HG03025 (cell line): ENCODE measurements around the gene LDLRAD4.

ENCODE experiments used
- ATAC-seq: cut with Tn5 transposase; IDR thresholded peaks from one replicate; pipeline ENCODE4 v1.9.1; 2021; ENCODE audit warnings: mild to moderate bottlenecking, moderate library complexity; ENCODE audit not compliant: unreplicated experiment, low FRiP score

The LDLRAD4 gene

DNA sequence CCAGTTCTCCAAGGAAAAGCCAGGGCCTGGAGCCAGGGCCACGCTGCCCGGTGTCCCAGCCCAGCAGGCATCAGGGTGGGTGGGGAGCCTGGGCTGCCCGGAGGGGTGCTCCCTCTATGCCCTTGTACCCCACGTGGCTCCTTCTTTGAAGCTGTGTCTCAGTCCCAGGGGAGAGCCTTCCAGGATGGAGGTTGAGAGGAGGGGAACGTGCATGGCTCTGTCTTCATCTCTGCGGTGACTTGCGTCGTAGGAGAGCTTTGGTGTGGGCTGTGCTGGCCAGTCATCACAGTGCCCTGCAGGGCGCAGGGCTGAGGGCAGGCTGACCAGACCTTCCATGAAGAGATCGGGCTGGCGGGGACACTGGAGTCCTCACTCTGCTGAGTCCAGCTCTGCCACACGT, 197.2 kb downstream of the LDLRAD4 start:
- ATAC-seq: no peak

DNA sequence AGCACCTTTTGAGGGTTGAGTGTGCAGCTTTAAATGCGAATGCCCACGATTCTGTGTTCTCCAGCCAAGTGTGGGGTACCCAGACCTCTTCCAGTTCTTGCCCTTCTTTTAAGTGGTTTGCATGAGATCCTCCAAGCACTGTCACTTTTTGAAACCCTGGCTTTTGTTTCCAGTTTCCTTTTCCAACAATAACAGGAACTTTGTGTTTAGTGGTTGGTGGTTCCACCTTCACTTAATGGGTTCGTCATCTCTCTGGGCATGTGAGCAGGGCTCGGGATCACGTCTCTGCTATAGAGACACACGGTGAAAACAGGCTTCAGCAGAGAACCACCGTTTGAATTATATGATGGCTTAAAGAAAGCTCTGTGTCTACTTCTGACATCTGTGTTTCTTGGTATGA, 197.6 kb downstream of the LDLRAD4 start:
- no peak for ATAC-seq

DNA sequence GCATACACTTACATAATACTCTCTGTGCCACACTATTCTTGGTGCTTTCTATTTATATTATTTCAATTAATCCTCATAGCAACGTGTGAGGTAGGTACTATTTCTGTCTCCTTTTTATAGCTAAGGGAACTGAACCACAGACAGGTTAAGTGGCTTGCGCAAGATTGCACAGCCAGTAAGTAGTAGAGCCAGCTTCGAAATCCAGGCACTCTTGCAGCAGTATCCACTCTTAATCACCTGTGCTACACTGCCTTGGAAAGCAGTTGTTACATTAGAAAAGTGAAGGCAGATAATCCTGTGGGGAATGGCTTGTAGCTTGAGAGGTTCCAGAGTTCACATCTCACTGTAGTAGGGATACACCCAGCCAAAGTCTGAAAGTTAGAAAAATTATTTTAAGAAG, 198.3 kb downstream of the LDLRAD4 start:
- no peak for ATAC-seq

DNA sequence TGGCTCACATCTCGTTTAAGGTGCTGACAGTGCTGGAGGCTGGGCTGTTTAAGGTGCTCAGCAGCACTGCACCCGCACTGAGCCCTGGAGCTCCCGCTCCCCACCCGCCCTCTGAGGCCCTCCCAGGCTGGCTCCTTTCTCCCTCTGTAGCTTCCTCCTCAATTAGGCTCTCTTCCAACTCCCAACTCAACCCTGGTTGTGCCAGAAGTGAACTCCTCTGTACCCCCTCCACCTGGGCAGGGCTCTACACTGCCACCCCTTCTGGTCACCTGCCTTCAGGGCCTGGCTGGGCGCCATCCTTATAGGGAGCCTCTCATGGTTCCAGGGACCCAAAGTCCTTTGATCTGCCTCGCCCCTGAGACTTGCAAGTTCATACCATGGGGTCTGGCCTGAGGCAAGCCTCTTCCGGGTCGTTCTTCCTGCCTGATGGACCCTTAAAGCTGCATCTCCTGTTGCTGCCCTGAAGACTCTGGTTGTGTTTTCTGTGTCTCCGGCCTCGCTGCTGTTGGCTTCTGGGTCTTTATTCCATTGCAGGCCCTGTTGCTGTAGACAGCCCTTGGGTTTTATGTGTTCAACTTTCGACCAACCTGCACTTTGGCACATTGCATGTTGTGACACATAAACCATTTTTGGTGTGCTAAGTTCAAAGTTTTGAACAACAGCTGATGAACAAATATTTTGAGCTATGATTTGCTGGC, 199.6 kb downstream of the LDLRAD4 start:
- no peak for ATAC-seq

DNA sequence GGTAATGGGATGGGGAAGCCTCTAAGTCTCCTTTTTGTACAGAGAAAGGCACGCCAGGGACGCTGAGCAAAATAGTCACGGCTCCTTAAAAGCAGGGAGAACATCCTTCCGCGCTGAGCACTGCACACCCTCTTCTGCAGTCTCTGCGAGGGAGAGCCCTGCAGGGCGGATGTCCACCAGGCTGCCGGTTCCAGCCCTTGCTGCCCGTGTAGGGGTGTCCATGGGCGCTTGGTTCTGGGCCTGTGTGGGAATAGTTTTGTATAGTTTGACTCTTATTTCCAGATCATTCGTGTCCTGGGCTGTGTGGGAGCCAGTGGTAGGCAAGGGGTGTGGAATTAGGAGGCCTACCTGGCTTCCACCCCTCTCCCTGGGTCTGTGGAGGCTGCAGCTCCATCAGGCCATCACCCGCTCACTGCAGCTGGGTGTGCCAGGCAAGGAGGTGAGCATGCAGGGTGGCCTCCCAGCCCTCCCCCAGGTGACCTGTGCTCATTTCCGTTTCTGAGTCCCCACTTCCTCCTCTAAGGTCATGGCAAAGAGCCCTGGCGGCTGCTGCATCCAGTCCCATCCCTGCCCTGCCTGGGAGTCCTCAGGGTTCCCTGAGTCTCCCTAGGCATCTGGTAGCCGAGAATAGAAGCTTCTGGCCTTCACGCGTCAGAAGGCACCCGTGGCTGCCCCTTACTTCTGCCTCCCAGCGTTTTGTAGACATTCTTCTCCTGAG, 202.6 kb downstream of the LDLRAD4 start:
- no peak for ATAC-seq

DNA sequence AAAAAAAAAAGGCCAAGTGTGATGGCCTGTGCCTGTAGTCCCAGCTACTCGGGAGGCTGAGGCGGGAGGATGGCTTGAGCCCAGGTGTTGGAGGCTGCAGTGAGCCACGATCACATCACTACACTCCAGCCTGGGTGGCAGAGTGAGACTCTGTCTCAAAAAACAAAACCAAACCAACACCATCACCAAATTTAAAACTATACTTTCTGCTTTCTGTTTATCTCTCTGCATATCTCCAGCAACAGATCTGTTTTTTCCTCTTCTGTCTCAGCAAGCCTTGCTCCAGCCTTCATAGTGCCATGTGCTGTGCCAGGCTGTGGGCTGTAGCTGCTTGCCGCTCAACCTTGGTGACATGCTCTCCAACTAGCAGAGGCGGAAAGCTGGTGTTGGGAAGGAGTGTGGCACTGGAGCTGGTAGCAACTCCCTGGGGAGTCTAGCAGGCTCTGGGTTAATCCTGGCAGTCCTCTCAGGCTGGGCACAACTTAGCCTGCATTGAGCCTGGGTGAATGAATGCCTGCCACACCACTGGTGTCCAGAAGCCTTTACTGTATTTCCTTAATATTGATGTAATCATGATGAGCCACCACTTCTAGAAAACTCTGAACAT, 204.1 kb downstream of the LDLRAD4 start:
- ATAC-seq: no peak

DNA sequence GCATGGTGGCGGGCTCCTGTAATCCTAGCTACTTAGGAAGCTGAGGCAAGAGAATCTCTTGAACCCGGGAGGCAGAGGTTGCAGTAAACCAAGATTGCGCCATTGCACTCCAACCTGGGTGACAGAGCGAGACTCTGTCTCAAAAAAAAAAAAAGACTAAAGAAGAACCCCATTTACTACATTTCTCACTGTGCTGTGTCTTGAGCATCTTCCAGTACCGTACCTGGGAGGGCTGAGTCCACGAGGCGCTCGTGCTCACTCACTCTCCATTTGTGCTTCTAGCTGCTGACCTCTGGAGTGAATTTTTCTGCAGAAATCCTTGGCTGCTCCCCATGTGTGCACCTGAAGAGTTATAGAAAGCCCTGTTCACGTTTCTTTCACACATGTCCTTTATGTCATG, 204.8 kb downstream of the LDLRAD4 start:
- ATAC-seq: no peak

DNA sequence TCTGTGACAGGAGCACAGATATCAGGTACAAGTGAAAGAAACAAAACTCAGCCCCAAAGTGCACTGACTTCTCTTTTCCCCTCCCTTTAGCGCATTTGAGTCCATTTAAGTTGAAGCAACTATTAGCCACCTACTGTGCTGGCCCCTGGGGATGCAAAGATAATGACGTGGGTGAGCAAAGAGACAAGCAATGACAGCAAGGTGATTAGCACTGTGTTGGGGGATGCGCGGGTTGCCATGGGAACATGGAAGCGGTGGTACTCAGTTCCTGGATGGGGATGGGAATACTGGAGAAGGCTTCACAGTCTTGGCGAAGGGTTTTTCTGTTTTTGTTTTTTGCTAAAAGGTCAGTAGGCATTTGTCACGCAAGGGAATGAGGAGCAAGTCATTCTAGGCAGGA, 205.8 kb downstream of the LDLRAD4 start:
- ATAC-seq: no peak

DNA sequence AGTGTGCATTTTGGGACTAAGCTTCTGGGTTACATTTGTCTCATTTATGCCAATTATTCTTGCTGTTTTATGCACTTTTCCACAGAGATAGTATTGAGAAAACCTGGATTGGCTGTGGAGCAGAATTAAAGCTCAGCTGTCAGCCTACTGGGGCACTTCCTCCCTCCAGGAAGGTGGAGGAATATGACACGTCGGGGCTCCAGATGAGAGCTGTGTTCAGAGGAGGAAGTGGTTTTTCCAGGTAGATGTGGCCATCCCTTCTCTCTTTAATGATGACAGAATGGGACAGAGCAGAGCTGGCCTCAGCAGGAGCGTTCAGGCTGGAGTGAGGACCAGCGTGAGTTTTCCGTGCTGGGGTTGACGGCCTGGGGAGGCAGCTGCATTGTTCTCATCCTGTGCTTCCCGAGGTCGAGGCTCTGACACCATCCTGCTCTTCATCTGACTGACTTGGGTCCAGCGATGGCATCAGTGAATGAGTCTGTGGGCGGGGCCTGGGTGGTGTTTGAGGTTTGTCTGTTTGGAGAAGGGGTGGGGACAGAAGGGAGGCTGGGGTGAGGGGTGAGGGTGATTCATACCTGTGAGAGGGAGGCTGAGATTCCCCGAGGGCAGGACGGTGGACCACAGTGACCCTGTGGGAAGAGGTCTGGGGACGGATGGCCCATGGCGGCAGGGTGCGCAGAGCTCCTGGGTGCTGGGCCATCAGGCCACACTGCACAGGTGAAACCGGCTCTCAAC, 207.0 kb downstream of the LDLRAD4 start:
- ATAC-seq: no peak

DNA sequence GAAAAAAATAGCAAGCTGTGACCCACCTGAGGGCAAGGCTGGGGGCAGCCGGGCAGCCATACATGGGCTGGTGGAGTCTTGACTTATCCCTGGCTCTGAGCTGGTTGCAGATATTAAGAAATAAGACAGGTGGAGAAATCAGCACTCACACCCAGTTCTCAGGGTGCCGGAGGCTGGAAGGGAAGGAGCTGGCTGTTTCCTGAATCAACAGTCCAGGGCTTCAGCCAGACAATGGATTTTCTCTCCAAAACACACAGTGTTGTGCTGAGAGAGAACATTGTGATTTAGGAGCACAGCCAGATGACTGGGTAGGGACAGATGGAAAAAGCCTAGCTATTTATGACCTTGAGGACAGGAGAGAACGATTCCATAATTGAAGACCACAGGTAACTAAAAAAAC, 208.8 kb downstream of the LDLRAD4 start:
- ATAC-seq: no peak

DNA sequence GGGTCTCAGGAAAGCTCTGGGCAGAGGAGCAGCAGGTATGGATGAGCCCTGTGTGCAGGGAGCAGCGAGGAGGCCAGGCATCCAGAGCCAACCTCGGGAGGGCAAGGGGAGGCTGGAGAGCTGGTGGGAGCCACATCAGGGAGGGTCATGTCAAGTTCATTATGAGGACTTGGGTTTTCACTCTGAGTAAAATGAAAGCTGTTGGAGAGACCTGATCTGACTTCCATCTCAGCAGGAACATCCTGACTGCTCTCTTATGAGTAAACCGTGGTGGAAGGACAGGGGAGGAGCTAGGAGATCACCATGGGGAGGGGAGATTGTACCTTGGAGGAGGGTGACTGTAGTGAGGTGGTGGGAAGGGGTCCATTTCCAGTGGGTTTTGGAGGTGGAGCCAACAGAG, 209.8 kb downstream of the LDLRAD4 start:
- no peak for ATAC-seq

DNA sequence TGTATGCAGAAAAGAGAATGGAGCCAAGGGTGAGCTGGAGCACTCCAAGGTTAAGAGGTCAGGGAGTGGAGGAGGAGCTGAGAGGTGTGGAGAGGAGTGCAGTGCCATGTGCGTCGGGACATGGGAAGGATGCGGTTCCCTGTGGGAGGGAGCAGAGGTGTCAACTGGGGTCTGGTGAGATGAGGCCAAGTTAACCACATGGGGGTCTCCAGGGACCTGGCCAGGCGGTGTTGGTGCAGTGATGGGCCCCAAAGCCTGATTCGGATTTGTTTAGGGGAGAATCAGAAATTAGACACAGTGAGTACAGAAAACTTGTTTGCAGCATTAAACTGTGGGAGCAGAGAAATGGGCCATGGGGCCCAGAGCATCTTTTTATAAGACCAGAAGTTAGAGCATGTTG, 210.5 kb downstream of the LDLRAD4 start:
- ATAC-seq: no peak

DNA sequence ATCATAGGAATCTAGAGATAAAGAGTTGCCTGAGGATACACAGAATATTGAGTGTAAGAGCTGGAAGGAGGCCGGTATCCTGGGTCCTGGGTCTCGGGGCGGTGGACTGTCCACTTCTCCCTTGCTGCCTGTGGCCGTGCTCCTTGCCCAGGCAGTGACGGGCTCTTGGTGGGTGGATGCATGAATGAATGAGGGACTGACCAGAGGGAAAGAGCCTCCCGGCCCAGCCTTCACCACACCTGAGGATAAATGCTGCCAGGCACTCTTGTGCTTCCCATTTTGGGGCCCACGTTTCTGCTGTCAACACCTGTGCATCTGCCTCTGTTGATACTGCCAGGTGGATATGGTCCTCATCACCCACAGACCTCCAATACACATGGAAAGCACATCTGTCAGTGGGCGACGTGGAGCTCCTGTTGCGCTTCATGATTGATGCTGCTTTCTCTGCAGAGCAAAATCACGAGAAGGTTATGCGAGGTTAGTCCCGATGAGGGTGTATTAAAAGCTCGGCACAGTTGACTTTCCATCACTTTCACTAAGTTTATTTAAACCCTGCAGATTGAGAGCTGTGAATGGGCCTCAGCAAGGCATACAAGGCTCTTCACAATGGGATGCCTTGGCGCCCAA, 211.4 kb downstream of the LDLRAD4 start:
- ATAC-seq: no peak

DNA sequence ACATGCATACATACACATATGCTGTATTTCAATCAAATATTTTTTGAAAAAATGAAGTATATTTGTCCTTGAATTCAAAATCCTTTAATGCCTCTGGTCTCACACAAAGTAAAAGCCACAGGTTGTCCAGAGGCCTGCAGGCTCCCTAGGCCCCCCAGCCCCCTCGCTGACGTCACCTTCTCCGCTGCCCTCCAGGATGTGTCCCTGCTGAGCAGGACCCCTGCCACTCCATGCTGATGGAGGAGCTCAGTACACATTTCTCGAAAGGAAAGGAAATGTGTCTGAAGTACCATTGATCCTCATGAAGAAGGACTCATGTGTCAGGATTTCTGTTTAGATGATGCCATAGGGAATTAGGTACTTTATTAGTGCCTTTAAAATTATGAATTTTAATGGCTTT, 212.1 kb downstream of the LDLRAD4 start:
- ATAC-seq: no peak

DNA sequence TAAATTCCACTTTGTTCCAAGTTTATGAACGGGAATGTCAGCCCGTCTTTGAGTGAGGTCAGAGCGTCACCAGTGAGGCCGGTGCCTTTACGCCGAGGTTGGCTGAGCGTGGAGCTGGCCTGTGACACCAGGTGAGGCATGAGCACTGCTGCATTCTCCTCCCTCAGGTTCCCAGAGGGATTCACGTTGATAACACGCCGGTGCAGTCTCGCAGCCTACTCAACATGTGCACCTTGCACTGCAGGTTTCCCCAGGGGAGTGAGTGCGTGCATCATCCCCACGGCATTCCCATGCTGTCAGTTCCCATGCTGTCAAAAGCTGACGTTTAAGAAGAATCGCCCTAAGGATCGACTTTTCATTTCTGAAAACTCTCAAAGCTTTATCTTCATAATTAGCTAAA, 213.3 kb downstream of the LDLRAD4 start:
- ATAC-seq: no peak

DNA sequence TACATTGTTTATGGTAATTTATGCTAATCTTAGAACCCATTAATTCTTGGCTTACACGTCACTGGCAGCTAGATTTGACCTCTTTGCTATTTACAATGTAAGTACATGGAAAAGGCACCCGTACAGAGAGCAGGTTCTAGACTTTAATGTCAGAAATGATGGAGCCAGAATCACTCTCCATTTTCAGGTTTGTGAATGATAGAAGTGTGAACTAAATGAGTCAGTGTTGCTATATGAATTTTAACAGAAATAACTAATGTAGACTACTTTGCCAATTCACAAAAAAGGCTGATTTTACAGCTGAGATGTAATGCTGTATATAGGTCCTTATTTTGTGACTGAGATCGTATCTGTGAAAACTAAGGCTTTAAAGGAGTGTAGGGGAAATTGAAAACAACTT, 214.6 kb downstream of the LDLRAD4 start:
- no peak for ATAC-seq

DNA sequence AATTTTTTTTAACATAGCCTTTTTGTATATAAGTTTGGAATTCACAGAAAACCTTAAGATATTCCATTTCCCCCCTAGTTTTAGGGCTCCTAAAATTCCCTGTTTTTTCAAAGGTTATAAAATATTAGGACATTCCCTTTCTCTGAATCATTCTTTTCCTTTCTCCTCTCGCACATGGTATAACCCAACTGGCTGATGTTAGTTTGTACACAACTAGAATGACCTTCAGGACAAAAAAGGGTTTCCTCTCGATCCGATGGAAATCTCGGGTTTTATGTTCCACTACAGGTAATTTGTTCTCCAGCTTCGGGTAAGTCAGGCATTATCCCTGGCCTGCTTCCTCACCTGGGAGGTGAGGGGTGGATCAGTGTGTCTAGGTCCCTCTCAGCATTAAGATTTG, 215.1 kb downstream of the LDLRAD4 start:
- no peak for ATAC-seq

DNA sequence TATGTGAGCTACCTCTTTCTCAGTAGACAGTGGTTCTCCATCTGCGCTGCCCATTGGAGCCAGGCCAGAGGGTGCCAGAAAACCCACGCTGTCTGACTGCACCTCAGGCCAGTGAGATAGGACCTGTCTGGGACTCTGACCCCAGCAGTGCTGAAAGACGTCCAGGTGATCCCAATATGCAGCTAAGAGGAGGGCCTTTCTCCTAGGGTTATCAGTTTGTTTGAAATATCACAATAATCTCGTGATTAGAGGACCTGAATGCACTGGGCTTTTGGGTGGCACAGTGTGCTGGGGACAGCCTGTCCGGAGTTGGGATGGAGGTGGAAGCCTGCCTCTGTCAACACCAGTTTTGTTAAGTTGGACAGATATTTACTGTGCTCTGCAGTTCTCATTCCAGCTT, 216.3 kb downstream of the LDLRAD4 start:
- ATAC-seq: no peak

DNA sequence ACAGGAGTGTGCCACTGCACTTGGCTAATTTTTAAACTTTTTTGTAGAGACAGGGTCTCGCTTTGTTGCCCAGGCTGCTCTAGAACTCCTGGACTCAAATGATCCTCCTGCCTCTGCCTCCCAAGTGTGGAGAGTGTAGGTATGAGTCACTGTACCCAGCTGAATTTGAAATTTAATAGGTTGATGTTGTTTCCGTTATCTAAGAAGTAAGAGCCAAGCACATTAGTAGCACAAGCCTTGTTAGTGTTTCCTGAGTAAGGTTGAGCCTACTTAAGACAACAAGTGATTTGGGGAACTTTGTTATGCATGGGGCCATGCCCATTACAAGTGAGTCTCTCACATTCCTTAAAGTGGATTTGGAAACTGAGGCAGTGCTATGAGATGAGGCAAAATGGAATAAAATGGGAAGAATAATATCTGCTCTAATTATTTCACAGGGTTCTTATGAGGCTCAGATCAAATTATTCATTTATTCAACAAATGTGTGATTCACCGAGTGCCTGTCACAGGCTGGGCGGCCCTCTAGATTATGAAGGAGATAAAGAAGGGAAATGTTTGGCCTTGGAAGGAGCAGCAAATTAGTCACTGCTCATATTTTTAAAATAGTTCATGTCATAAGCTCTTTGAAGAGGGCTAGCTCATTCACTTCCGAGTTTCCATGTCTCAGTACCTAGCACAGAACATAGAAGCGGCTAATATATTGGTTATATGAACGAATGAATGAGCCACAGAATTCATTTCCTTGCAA, 217.2 kb downstream of the LDLRAD4 start:
- no peak for ATAC-seq

DNA sequence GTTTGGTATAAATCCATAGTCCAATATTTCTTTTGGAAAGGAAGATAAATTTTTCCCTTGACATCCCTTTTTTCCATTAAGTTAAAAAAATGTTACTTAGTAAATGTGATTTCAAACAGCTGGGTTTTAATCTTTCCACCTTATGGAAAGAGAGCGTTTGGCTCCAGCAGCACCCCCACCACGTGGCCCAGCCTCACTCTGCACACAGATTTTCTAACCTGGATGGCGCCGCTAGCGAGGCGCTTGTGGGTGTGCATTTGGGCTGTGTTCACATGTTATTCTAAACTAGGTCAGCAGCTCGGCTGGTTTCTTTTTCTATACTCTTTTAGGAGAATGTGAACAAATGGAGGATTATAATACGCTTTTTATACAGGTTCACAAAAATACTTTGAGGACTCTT, 218.0 kb downstream of the LDLRAD4 start:
- no peak for ATAC-seq
